Left ventricle myocardium inferior (tissue), 1 donor: ENCODE data around the gene IER3. TPM values are rescaled to one million over a fixed set of nuclear protein-coding genes. Genes with fewer than 3 reads are reported as not detected.

Experiments used
- DNase-seq: peaks from one replicate; pipeline ENCODE4 v3.0.0-alpha.2; 2020
- H3K27ac ChIP-seq: fragments of 200-600 bp; replicated peaks from 2 replicates; pipeline ENCODE4 v1.8.0; 2021
- H3K27me3 ChIP-seq: fragments of 200-600 bp; 2 replicates; pipeline ENCODE4 v1.8.0; 2021; ENCODE audit warnings: low read depth
- H3K36me3 ChIP-seq: fragments of 200-600 bp; 2 replicates; pipeline ENCODE4 v1.8.0; 2021
- H3K4me1 ChIP-seq: fragments of 200-600 bp; 2 replicates; pipeline ENCODE4 v1.8.0; 2021
- H3K4me3 ChIP-seq: fragments of 200-600 bp; 2 replicates; pipeline ENCODE4 v1.8.0; 2021; ENCODE audit warnings: mild to moderate bottlenecking, moderate library complexity
- H3K9me3 ChIP-seq: fragments of 200-600 bp; replicated peaks from 2 replicates; pipeline ENCODE4 v1.8.0; 2021
- CTCF ChIP-seq: fragments of 200-600 bp; IDR thresholded peaks from 2 replicates; pipeline ENCODE4 v1.8.0; 2021; ENCODE audit warnings: antibody characterized with exemption, mild to moderate bottlenecking, borderline replicate concordance
- intact Hi-C: fragments of 100-400 bp; cut with micrococcal nuclease; formaldehyde crosslinking; loops from one replicate; pipeline ENCODE4 v1.11.0; 2022
- total RNA-seq: library from RNA; stranded (reverse); fragmentation: NEBNext Ultra II Directional; extraction: Animal tissue kit (Norgen Biotek cat#: 25700); gene quantifications from one replicate; pipeline ENCODE4 v1.2.1, GENCODE V29; 2021
- donor health status: DM: no; HTN: yes; CAD: no; lungs with severe emphysema.

The IER3 gene
- total RNA-seq, 1 donor from 2014 or later: 41.4 TPM

- no peaks in the 10 kb centered on the region for H3K36me3 ChIP-seq
- H3K9me3 ChIP-seq: no peaks in the 10 kb centered on the region
- TF ChIP-seq CTCF: no peak
- intact Hi-C loops: loop anchor here (10.0 kb wide), 2 partner anchors 77 to 137 kb away; partner anchors contain the start of gene DDR1
- no peak overlapping the region for H3K4me3 ChIP-seq
- no peaks in the 10 kb centered on the region for H3K27me3 ChIP-seq
- no peak for DNase-seq
- peak overlapping the region; percentile 14 for H3K27ac ChIP-seq
- H3K4me1 ChIP-seq: peaks cover 55% of the 10 kb centered on the region
These were observed 3.8 kb upstream of the IER3 start for GRCh38 chr6:30747902-30748769.

GRCh38 chr6:30747300-30747687, 2.9 kb upstream of the IER3 start:
- intact Hi-C loops: loop anchor here (10.0 kb wide), 2 partner anchors 78 to 138 kb away; partner anchors contain the start of gene DDR1
- TF ChIP-seq CTCF: no peak
- H3K27ac ChIP-seq: peak overlapping the region; percentile 14
- DNase-seq: no peak
- H3K9me3 ChIP-seq: no peaks in the 10 kb centered on the region
- peaks cover 53% of the 10 kb centered on the region for H3K4me1 ChIP-seq
- no peaks in the 10 kb centered on the region for H3K36me3 ChIP-seq
- H3K27me3 ChIP-seq: no peaks in the 10 kb centered on the region
- no peak overlapping the region for H3K4me3 ChIP-seq

- Histone ChIP-seq H3K27ac (peak overlapping the region; percentile 98), H3K36me3 (peaks cover 30% of the 10 kb centered on the region), H3K9me3 (no peaks in the 10 kb centered on the region), H3K4me3 (peak overlapping the region; percentile 93), H3K27me3 (no peaks in the 10 kb centered on the region), H3K4me1 (peaks cover 73% of the 10 kb centered on the region)
- no peak for DNase-seq
- intact Hi-C loops: loop anchor here (10.0 kb wide), 2 partner anchors 81 to 141 kb away; partner anchors contain the start of gene DDR1
- TF ChIP-seq CTCF: no peak
These were observed 971 bp downstream of the IER3 start for GRCh38 chr6:30743099-30744053.

- TF ChIP-seq CTCF: no peak
- Histone ChIP-seq H3K4me1 (peaks cover 73% of the 10 kb centered on the region), H3K36me3 (peaks cover 38% of the 10 kb centered on the region), H3K4me3 (peak within 1 kb of the TSS; percentile 93), H3K27me3 (no peaks in the 10 kb centered on the region), H3K9me3 (no peaks in the 10 kb centered on the region), H3K27ac (peak within 1 kb of the TSS; percentile 98)
- peak; percentile 99 for DNase-seq
- intact Hi-C loops: loop anchor here (10.0 kb wide), 2 partner anchors 82 to 142 kb away; partner anchors contain the start of gene DDR1
These were observed 1.8 kb downstream of the IER3 start, which contains the start of gene FLOT1 for GRCh38 chr6:30742316-30743098. FLOT1 (minus strand) TSS chr6:30742687; CDS start chr6:30742189, 498 bp downstream.
